Superior temporal gyrus (tissue), 1 donor: ENCODE data around the gene MAML2.
"Not testable (repeated sequence)": the region's sequence is repeated elsewhere in the genome, so short reads cannot be mapped to it uniquely, and the experiment has no call there.

Experiments used
- DNase-seq: peaks from one replicate; pipeline ENCODE4 v3.0.0-alpha.2; 2016; ENCODE audit errors: extremely low spot score

MAML2 gene

GRCh38 chr11:96186806-96187205 lies 156.2 kb downstream of the MAML2 start:
- no peak for DNase-seq

GRCh38 chr11:96185220-96185768 lies 157.7 kb downstream of the MAML2 start:
- no peak for DNase-seq

- not testable (repeated sequence) for DNase-seq
These were observed 162.1 kb downstream of the MAML2 start for GRCh38 chr11:96180937-96181336.

DNA sequence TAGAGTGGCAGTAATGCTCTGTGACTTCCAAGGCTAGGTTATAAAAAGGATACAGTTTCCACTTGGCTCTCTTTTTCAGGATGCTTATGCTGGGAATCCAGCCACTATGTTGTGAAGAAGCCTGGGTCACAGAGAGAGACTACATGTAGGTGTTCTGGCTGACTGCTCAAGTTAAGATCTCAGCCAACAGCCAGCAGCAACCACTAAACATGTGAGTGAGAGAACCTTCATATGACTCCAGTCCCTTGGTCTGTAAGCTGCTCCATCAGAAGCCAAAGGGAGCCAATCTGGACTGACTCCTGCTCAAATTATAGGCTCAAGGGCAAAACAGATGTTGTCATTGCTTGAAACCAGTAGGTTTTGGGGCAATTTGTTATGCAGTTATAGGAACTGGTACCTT lies 162.7 kb downstream of the MAML2 start:
- no peak for DNase-seq

GRCh38 chr11:96179905-96180304 lies 163.1 kb downstream of the MAML2 start:
- no peak for DNase-seq

- DNase-seq: no peak
These were observed 164.1 kb downstream of the MAML2 start for GRCh38 chr11:96178887-96179279.

DNA sequence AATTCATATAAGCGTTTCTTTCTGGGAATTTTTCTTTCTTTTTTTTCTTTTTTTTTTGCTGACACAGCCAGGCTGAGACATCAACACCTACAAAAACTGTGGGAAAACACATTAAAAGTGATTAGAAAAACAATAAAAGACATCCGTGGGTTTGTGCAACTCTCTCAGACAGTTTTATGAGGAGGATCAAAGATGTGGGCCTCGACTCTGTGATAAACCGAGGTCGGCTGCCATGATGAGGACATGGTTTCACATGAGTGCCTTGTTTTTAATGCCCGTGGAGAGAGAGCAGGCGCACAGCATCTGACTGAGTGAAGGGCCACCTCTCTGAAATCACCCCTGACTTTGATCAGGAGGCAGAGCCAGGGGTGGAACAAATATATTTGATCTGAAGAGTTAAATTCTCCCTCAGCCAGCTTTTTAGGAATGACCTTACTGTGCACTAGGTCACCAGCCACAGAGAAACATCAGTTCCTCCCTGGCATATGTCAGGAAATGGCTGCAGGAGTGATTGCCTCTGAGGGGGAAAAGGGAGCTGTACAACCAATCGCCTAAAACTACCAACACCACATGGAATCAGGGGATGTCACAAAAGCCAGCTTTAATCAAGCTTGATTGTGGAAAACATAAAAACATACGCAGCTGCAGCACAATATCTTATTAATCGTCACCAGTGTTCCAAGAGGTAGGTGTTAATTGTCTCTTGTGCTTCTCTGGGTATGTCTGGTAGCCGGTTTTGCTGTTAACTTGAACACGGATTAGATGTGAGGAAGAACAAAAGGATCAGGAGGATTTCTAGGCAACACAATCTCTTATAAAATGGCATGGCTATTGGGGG lies 164.7 kb downstream of the MAML2 start:
- no peak for DNase-seq

- DNase-seq: no peak
These were observed 165.8 kb downstream of the MAML2 start for GRCh38 chr11:96177146-96177545.

DNA sequence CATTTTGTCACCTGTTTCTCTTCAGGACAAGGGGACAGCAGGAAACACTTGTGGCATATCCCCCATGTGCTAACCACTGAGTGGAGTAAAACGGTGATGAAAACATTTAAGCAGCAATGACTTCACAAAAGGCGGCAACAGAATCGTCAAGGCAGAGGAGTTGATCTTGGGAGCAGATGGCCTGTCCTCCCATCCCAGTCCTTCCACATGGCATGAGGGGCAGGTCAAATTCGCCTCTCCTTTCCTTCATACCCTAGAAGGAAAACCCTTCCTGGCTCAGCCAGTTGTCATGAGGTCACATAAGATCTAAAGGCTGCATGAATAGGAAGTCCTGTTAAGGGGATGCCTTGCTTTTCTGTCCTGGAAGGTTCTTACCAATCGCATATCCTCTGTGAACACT lies 169.1 kb downstream of the MAML2 start:
- no peak for DNase-seq

GRCh38 chr11:96173422-96173821 lies 169.6 kb downstream of the MAML2 start:
- DNase-seq: no peak

DNA sequence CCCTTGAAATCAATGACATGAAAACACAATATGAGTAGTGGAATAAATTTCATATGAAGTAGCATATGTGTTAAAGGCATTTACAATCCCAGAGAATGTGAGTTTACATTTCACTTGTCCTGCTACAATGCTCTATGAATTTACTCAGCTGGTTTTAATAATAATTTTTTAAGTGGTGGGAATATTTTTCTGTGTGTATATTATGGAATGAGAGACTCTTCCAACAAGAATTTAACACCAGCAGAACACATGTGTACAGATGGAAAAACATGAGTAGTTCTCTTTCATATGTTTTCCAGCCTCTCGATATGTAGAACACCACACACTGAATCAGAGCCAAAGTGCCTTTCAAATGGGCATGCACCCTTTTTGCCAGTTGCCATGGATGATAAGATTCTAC lies 170.4 kb downstream of the MAML2 start:
- DNase-seq: no peak

- DNase-seq: no peak
These were observed 173.7 kb downstream of the MAML2 start for GRCh38 chr11:96169250-96169649.

GRCh38 chr11:96168623-96169022 lies 174.4 kb downstream of the MAML2 start:
- DNase-seq: no peak

- DNase-seq: no peak
These were observed 175.2 kb downstream of the MAML2 start for GRCh38 chr11:96167787-96168186.

DNA sequence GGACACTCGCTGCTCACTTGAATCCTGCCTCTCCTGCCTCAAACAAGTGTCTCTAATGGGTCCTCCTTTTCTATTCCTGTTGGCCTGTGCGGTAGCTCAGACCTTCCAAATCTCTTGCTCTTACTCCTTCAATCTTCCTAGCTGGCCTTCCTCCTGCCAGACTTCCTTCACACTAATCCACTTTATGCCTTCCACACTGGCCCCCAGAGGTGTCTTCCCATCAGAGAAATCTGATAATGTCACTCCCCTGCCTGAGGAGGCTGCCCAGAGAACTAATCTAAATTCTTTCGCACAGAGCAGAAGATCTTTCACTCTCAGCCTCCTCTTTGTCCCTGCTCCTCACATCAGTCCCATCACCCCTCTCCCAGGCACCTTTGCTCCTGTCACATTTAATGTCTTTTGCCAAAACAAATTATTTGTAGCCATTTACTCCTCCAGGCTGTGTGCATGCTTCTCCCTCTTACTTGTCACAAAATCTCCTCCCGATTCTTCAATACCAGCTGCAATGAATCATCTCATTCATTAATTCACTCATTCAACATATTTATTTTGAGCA lies 175.7 kb downstream of the MAML2 start:
- DNase-seq: no peak

GRCh38 chr11:96162816-96163499 lies 180.0 kb downstream of the MAML2 start:
- DNase-seq: no peak

DNA sequence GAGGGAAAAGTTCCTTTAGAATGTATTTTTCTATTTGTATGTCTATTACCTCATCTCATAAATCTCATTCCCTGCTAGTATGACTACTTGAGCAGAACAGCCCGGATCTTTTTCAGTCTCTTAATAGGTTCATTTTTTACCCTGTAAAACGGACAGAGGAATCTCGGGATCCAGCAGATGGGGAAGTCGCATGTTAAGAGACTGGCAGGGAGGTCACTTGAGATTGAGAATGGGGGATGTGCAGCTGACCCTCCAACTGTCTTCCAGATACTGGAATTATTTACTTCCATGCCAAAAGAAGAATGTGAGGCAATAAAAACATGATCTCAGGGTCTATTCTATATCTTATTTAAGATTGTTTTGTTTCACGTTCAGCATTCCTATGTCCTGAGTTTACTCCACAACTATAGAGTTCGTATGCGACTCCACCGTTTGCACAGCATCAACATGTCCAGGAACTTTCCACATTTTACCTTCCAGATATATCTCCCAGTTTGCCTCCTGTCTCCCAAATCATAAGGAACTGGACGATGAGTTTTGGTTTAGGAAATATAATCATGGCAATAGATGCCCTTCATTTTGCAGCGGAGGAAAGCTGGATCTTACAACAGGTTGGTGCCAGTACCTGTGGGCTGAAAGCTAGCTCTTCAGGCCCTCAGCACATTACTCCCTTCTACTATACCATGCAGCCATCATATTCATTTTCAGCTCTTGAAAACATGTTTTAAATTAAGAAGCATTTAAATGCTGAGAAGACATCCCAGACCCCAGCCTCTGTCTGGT lies 181.5 kb downstream of the MAML2 start:
- no peak for DNase-seq

GRCh38 chr11:96160732-96161306 lies 182.2 kb downstream of the MAML2 start:
- DNase-seq: no peak

- no peak for DNase-seq
These were observed 183.0 kb downstream of the MAML2 start for GRCh38 chr11:96159968-96160367.

DNA sequence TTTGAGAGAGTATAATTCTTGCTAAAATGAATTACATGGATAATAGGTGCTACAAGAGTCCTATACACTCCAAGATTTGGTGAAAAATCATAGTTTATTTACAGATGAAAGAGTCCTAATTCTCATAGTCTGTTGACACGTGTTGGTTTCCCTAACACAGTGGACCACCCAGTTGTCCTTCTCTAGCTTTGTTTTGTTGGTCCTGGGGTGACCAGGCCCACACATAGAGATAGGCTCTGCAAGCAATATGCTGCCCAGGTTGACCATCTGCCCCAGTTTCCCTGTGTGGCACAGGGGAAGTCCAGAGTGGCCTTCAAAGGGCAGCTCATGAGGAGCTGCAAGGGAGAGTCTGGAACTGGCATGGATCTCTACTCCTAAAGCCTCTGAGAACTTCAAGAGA lies 184.9 kb downstream of the MAML2 start:
- no peak for DNase-seq

- DNase-seq: no peak
These were observed 185.5 kb downstream of the MAML2 start for GRCh38 chr11:96157517-96157873.

DNA sequence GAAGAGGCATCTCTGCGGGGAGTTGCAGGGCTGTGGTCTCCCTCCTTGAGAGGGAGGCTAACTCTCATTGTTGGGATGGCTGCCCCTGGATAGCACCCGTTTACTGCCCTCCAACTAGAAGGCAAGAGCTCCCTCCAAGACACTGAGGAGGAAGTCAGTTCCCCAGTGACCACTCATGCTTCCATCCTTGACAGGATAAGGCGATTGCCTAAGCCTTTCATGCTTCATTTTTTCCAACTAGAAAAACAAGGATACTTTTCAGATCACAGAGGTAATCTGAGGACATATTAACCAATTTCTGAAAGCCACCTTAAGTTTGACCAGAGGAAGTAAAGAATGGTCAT lies 186.6 kb downstream of the MAML2 start:
- no peak for DNase-seq
